ENCODE results near the gene SLC8A1. TPM values are rescaled to one million over a fixed set of nuclear protein-coding genes. Genes with fewer than 3 reads are reported as not detected.

The SLC8A1 gene
- total RNA-seq, 1 experiment from 2014 or later, result not detected

GRCh38 chr2:40115348-40115747, 336.5 kb downstream of the SLC8A1 start:
- Histone ChIP-seq H3K9me3 (ENCODE audit: low read depth, low read length, poor library complexity, severe bottlenecking) (no peaks in the 10 kb centered on the region), H3K27ac (ENCODE audit: low read depth, low read length, poor library complexity, severe bottlenecking) (no peak overlapping the region), H3K4me3 (ENCODE audit: low read depth, low read length, poor library complexity, severe bottlenecking) (no peak overlapping the region), H3K4me1 (ENCODE audit: insufficient read depth, low read length, poor library complexity, severe bottlenecking) (no peaks in the 10 kb centered on the region), H3K27me3 (replicated peaks; ENCODE audit: insufficient read depth, low read depth, low read length, poor library complexity) (peaks cover 23% of the 10 kb centered on the region), H3K36me3 (ENCODE audit: insufficient read depth, low read length, poor library complexity, severe bottlenecking) (no peaks in the 10 kb centered on the region)
- ChIA-PET POLR2A (ENCODE audit: low non-redundant PET) (no interaction called here), CTCF (no interaction called here)
- no peak for TF ChIP-seq CTCF (conservative IDR thresholded peaks at IDR 0.05; ENCODE audit: low read depth, low read length)
- no peak for TF ChIP-seq EZH2 (IDR thresholded peaks at IDR 0.05; ENCODE audit: borderline replicate concordance, low read depth, low read length, poor library complexity, severe bottlenecking)
- intact Hi-C loops (cut with micrococcal nuclease; ENCODE audit: unreplicated experiment), result no loop called here
- no TSS peak for BruUV-seq (replicated peaks)
- DNase-seq (ENCODE audit: low spot score), result no peak

- CTCF ChIA-PET, result no interaction called here
- H3K9me3 ChIP-seq (ENCODE audit: low read depth, low read length, poor library complexity, severe bottlenecking), result no peaks in the 10 kb centered on the region
- DNase-seq (ENCODE audit: low spot score), result no peak
- no TSS peak for BruUV-seq (replicated peaks)
- H3K4me3 ChIP-seq (ENCODE audit: low read depth, low read length, poor library complexity, severe bottlenecking), result no peak overlapping the region
- POLR2A ChIA-PET (ENCODE audit: low non-redundant PET), result no interaction called here
- intact Hi-C loops (cut with micrococcal nuclease; ENCODE audit: unreplicated experiment), result no loop called here
- TF ChIP-seq CTCF (conservative IDR thresholded peaks at IDR 0.05; ENCODE audit: low read depth, low read length) (no peak), EZH2 (IDR thresholded peaks at IDR 0.05; ENCODE audit: borderline replicate concordance, low read depth, low read length, poor library complexity, severe bottlenecking) (no peak)
- H3K27ac ChIP-seq (ENCODE audit: low read depth, low read length, poor library complexity, severe bottlenecking), result no peak overlapping the region
- H3K27me3 ChIP-seq (replicated peaks; ENCODE audit: insufficient read depth, low read depth, low read length, poor library complexity), result peaks cover 17% of the 10 kb centered on the region
- no peaks in the 10 kb centered on the region for H3K36me3 ChIP-seq (ENCODE audit: insufficient read depth, low read length, poor library complexity, severe bottlenecking)
- H3K4me1 ChIP-seq (ENCODE audit: insufficient read depth, low read length, poor library complexity, severe bottlenecking), result no peaks in the 10 kb centered on the region
Observed at GRCh38 chr2:40113997-40114396, 337.9 kb downstream of the SLC8A1 start.

- TF ChIP-seq EZH2 (IDR thresholded peaks at IDR 0.05; ENCODE audit: borderline replicate concordance, low read depth, low read length, poor library complexity, severe bottlenecking) (no peak), CTCF (conservative IDR thresholded peaks at IDR 0.05; ENCODE audit: low read depth, low read length) (no peak)
- intact Hi-C loops (cut with micrococcal nuclease; ENCODE audit: unreplicated experiment), result no loop called here
- Histone ChIP-seq H3K9me3 (ENCODE audit: low read depth, low read length, poor library complexity, severe bottlenecking) (no peaks in the 10 kb centered on the region), H3K27ac (ENCODE audit: low read depth, low read length, poor library complexity, severe bottlenecking) (no peak overlapping the region), H3K27me3 (replicated peaks; ENCODE audit: insufficient read depth, low read depth, low read length, poor library complexity) (peaks cover 17% of the 10 kb centered on the region), H3K4me1 (ENCODE audit: insufficient read depth, low read length, poor library complexity, severe bottlenecking) (no peaks in the 10 kb centered on the region), H3K4me3 (ENCODE audit: low read depth, low read length, poor library complexity, severe bottlenecking) (no peak overlapping the region), H3K36me3 (ENCODE audit: insufficient read depth, low read length, poor library complexity, severe bottlenecking) (no peaks in the 10 kb centered on the region)
- BruUV-seq (replicated peaks), result no TSS peak
- no peak for DNase-seq (ENCODE audit: low spot score)
- CTCF ChIA-PET, result no interaction called here
- POLR2A ChIA-PET (ENCODE audit: low non-redundant PET), result no interaction called here
Observed at GRCh38 chr2:40113272-40113968, 338.5 kb downstream of the SLC8A1 start.
